A549 (cell line): Measurements from ENCODE around the gene SLC10A7.

Experiments used
- BHLHE40 ChIP-seq: IDR thresholded peaks from 2 replicates; pipeline ENCODE4 v1.6.1; 2012; ENCODE audit warnings: low read depth, low read length, inconsistent platforms
- EP300 ChIP-seq, 2 experiments: fragments of >200 bp; sonication (Bioruptor Twin); formaldehyde crosslinking; IDR thresholded peaks; 2 replicates in 1 of 2; 3 replicates in 1 of 2; pipeline ENCODE4 v1.6.1; 2016 to 2017
- GATA3 ChIP-seq: IDR thresholded peaks from 2 replicates; pipeline ENCODE4 v1.6.1; 2012; ENCODE audit warnings: borderline replicate concordance
- MYC ChIP-seq: IDR thresholded peaks from 2 replicates; pipeline ENCODE4 v1.6.1; 2012; ENCODE audit warnings: mild to moderate bottlenecking, inconsistent platforms, low read length, improper control_type of control experiment, borderline replicate concordance
- ZFP36 ChIP-seq: fragments of 450-650 bp; IDR thresholded peaks from 2 replicates; pipeline ENCODE4 v1.6.1; 2014; ENCODE audit warnings: borderline replicate concordance; ENCODE audit not compliant: partially characterized antibody
- TF ChIP-seq, protein P1 (sequence below): fragments of >200 bp; sonication (Bioruptor Twin); formaldehyde crosslinking; IDR thresholded peaks from 3 replicates; pipeline ENCODE4 v1.5.1; 2016
- TF ChIP-seq, protein P2 (sequence below): fragments of 450-650 bp; IDR thresholded peaks from 2 replicates; pipeline ENCODE4 v1.6.1; 2014; ENCODE audit warnings: antibody characterized with exemption

DNA sequence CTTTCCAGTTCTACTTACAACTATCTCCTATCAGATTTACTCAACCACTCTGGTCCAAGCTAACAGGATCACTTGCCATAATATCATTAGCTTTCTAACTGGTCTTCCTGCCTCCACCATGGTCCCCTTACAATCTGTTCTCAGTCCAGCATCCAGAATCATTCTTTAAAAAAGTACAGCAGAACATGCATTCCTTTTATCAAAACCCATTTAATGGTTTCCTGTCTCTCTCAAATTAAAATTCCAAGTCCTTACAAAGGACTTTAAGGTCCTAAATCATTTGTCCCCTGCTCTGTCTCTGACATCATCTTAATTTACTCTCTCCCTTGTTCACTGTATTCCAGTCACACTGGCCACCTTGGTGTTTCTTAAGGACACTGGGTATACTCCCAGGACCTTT is 202.8 kb downstream of the SLC10A7 start:
- TF ChIP-seq, protein P1, sequence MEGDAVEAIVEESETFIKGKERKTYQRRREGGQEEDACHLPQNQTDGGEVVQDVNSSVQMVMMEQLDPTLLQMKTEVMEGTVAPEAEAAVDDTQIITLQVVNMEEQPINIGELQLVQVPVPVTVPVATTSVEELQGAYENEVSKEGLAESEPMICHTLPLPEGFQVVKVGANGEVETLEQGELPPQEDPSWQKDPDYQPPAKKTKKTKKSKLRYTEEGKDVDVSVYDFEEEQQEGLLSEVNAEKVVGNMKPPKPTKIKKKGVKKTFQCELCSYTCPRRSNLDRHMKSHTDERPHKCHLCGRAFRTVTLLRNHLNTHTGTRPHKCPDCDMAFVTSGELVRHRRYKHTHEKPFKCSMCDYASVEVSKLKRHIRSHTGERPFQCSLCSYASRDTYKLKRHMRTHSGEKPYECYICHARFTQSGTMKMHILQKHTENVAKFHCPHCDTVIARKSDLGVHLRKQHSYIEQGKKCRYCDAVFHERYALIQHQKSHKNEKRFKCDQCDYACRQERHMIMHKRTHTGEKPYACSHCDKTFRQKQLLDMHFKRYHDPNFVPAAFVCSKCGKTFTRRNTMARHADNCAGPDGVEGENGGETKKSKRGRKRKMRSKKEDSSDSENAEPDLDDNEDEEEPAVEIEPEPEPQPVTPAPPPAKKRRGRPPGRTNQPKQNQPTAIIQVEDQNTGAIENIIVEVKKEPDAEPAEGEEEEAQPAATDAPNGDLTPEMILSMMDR, result no peak
- no peak for TF ChIP-seq MYC
- no peak for TF ChIP-seq EP300 (IDR thresholded peaks at IDR 0.05)
- TF ChIP-seq BHLHE40, result no peak
- TF ChIP-seq, protein P2, sequence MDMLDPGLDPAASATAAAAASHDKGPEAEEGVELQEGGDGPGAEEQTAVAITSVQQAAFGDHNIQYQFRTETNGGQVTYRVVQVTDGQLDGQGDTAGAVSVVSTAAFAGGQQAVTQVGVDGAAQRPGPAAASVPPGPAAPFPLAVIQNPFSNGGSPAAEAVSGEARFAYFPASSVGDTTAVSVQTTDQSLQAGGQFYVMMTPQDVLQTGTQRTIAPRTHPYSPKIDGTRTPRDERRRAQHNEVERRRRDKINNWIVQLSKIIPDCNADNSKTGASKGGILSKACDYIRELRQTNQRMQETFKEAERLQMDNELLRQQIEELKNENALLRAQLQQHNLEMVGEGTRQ, result no peak
- TF ChIP-seq ZFP36, result no peak
- TF ChIP-seq GATA3, result no peak
